DMS153 (cell line): Measurements from ENCODE around the gene FIGNL1.
A peak's percentile ranks its signal among the peaks of the same experiment; 100 is the strongest.

Experiments used
- DNase-seq: peaks from one replicate; lab custom pipeline; 2025; lab: John Stamatoyannopoulos, UW

FIGNL1 gene

DNA sequence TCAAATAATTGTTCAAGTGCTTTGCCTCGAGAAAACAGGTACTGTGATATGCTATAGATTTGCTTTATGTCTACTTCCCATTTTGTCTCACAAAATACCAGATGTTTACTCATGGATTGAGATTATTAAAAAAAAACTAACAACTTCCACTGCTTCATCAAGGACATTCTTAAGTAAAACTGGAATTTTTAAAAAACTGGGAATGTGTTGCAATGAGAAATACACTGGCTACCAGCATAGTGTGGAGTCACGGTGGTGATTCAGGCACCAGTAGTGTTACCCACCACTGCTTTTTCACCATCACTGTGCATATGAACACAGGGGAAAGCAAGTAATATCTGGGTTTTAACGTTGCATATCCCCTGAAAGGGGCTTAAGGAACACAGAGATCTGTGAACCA is 21.2 kb downstream of the FIGNL1 start:
- no peak for DNase-seq

DNA sequence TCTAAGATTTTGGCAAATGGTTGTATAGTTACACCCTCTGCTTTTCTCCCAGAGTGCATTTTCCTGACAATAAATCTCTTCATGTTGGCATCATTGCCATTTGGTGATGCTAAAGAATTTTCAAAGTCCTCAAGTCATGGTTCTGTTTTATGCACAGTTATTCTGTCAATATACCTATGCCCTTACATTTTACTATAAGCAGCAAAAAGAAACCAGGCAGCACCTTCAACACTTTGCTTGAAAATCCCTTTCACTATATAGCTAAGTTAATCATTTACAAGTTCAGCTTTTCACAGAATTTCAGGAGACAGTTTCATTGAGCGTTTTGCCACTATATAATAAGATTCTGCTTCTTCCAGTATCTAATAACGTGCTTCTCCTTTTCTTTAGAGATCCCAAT is 22.6 kb downstream of the FIGNL1 start:
- no peak for DNase-seq

DNA sequence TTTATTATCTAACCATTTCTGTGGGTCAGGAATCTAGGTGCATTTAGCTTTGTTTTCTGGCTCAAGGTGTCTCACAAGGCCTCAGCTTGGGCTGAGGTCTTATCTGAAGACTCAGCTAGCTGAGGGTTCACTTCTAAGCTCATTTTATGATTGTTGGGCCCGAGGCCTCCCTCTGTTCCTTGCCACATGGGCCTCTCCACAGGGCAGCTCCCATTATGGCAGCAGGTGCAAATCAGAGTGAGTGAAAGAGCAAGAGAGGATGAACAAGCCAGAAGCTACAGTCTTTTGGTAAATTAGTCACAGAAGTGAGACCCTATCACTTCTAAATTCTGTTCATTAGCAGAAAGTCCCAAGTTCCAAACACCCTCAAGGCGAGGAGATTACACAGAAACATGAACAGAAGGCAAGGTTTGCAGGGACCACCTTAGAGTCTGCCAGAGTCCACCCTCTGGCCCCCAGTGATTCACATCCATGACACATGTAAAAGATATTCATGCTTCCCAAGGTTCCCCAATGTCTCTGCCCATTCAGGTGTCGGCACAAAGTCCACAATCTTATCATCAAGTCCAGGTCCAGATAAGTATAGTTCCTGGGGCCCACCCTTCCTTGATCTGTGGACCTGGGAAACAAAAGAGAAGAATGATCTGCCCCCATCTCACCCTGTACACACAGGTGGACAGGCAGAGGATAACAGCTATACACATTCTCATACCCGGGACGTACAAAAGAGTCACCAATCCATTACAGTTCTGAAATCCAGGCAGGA is 23.7 kb downstream of the FIGNL1 start:
- no peak for DNase-seq

DNA sequence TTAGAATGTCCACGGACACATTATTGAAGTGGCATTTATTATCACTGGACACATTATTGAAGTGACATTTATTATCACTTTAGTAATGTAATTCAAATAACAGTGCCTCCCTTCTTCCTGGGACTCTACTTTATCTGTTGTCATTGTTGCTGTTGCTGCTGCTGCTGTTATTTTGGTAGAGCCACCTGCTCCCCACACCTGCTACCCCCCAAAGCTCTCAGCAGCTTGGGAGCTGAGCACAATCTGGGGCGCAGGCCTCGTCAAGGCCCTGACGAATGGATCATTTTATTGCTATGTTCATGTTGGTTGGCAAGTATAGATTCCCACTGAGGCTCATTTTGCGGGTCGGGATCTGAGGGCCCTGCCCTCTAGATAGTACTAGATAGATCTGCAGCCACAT is 24.8 kb downstream of the FIGNL1 start:
- no peak for DNase-seq

DNA sequence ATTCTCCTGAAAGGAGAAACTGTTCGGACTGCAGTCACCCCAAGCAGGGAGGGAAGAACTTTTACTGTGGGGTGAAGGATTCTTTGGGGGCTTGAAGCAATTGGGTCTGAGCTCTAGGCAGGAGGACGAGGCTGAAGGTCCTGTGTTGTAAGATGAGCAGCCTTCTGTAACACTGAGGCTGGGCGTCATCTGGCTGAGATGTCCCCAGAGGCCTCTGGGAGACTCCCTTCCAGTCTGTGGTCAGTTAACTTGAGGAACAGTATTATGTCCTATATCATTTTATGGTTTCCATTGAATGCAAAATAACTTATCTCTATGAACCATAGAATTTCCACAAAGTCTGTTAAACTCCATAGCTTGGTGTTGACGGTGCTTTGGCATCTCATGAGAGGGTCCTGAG is 26.3 kb downstream of the FIGNL1 start:
- no peak for DNase-seq

DNA sequence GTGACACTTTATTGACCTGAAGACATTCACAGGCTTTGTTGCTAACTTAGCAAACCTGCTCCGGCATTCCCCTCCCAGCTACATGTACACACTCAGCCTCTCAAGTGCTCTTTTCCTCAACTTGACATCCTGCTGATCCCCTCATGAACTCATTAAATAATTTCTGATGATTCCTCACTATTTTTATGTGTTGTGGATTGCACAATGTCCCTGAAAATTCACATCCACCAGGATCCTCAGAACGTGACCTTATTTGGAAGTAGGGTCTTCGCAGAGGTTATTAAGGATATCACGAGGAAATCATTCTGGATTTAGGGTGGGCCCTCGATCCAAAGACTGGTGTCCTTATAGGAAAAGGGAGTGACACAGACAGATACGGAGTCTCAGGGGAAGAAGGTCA is 27.3 kb downstream of the FIGNL1 start:
- no peak for DNase-seq

DNA sequence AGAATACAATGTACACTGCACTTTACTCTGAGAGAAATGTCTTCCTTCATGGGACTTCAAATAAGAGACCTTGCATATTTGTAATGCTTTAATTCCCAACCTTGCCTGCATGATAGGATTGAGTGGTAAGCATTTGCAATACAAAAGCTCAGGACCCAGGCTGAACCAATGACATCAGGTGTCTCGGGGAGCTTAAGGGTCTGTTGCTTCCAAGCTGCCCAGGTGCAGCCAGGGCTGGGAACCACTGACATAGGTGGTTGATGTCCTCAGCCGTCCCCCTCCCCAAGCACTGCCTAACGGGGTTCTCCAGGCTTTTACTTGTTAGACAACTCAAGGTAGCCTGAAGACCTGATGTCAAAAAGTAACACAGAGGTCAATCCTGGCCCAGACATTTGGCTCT is 29.1 kb downstream of the FIGNL1 start:
- no peak for DNase-seq

DNA sequence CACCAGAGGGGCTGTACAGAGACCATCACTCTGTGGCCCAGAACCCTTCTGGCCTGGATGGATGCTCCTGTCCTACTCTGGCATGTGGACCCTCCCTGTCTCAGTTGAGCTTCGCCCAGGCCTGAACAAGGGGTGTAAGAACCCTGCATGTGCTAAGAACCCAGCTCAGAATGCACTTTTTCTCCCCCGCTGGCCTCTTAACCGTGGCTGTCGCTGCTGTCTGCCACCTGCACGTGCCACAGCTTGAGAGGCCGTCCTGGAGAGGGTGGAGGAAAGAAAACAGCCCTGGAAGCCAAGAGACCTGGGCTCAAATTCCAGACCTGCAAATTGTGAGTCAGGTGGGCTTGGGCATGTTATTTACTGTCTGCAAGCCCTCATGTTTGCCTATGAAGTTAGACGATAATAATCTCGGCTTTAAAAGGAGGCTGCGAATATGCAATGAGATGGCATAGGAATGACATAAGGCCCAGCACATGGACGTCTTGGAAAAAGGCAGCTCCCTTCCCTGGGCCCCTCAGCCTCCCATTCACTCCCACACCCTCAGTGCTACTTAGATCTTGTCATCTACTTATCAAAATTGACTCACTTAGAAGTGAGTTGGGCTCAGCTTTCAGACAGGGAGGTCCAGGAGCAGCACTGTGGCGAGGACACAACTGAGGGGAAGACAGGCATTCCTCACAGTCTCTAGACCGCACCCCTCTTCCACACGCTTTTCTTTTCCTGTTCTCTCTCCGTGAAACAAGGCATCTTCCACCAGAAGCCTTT is 31.4 kb downstream of the FIGNL1 start:
- DNase-seq = no peak

DNA sequence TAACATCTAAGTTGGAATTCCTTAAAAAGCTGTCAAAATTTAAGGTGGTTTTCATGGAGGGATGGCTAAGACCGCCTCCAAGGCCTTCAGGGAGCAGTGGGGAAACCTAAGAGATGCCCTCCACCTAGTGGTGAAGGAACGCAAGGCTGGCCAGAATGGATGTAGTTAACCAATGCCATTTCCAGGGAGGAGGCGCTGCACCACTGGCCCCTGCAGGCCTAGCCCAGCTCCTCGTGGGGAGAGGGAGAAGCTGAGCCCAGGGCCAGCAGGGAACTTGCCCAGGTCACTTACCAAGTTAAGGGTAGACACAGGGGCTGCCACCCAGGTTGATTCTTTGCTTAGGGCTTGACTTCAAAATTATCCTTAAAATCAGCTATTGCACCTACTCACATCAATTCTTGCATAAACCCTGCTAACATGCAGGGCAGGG is 32.0 kb downstream of the FIGNL1 start:
- DNase-seq = peak; percentile 75

DNA sequence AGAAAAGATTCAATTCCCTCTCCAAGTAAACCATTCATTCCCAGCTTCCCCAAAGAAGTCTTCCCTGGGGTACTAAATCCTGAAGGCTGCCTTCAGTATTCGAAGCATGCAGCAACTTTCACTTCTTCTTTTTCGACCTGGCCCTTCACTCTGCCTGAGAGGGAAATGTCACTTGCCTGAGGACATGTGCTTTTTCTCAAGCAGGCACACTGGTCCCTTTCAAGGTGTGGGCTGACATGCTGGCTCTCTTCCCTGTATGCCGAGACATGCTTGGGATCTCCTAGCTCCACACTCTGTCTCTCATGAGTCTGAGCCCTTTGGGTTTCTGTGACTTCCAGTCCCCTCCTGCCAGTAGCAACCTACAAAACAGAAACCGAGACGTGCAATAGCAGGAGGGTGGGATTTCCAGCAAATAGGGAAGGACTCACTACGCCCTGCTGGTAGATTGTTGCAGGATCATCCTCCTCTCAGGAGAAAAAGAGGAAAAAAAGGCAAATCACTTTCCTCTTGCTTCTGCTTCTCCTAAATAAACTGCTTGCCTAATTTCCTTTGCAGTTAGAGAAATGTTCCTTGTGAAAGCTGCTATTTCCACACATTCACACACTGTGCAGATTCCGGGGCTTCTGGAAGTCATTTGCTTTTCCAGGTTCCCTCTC is 33.5 kb downstream of the FIGNL1 start:
- no peak for DNase-seq

DNA sequence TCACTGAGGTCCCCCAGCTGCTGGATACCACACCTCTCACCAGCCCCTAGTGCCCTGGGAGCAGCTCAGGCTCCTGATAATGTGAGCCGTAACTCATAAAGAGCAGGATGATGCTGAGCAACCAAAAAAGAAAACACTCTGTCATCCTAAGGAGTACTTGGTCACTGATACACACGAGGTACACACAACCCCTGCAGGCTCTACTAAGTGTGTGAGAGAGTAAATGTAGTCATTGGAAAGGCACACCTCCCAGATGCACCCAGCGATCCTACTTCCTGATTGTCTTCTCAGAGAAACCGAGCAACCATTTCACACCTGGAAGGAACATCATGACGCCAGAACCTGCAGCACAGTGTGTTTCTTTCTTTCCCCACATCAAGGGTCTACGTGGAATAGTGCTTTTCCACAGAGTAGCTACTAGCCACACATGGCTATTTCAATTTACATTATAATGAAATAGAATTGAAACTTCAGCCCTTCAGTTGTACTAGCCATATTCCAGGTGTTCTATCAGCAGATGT is 34.2 kb downstream of the FIGNL1 start:
- DNase-seq = no peak

DNA sequence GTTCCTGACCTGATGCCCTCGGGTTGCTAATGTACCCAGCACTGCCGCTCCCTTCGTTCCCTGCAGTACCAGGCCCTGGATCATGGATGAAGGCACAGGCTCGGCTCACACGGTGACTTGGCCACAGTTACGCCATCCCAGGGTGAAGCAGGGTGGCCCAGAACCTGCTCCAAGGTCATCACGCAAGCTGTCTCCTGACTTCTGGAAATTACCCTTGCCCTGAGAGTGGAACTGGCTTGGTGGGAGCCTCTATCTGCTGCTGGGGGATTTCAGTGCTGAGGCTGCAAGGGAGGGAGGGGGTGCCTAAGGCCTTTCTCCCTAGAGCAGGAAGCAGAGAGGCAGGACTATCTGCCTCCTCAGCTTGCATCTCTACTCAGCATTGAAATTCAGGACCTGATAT is 36.6 kb downstream of the FIGNL1 start:
- no peak for DNase-seq

DNA sequence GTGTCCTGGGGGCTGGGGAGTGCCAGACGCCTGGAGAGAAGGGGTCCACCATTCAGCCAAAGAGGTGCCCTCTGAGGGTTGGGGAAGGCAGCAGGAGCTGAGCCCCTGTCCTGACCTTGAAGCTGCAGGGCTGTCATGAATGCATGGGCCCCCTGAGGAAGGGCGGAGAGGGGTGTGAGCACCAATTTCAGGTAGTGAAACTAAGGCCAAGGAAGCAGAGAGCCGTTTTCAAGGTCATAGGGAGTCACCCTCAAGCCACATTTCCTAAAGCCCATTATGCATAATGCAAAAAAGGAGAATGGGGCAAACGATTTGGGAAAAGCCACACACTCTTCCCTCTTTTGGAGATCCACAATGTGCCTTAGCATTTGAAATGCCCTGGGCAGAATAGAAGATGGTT is 37.2 kb downstream of the FIGNL1 start:
- no peak for DNase-seq

DNA sequence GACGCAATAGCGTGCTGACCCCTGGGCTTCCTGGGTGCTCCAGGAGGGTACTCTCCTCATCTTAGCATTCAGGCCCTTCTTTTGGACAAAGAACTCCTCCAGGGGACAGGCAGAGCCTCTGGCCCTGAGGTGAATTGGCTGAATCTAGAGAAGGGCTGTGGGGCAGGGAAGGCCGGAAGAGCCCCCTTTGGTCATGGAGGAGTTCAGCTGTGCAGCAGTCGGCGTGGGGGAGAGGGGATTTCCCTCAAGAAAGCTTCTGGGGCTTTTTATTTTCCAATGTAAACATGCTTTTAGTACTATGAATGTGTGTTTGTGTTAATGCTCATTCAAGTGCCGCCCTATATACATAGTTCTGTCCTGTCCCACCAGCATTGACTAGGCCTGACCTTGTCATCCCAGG is 38.8 kb downstream of the FIGNL1 start:
- no peak for DNase-seq

DNA sequence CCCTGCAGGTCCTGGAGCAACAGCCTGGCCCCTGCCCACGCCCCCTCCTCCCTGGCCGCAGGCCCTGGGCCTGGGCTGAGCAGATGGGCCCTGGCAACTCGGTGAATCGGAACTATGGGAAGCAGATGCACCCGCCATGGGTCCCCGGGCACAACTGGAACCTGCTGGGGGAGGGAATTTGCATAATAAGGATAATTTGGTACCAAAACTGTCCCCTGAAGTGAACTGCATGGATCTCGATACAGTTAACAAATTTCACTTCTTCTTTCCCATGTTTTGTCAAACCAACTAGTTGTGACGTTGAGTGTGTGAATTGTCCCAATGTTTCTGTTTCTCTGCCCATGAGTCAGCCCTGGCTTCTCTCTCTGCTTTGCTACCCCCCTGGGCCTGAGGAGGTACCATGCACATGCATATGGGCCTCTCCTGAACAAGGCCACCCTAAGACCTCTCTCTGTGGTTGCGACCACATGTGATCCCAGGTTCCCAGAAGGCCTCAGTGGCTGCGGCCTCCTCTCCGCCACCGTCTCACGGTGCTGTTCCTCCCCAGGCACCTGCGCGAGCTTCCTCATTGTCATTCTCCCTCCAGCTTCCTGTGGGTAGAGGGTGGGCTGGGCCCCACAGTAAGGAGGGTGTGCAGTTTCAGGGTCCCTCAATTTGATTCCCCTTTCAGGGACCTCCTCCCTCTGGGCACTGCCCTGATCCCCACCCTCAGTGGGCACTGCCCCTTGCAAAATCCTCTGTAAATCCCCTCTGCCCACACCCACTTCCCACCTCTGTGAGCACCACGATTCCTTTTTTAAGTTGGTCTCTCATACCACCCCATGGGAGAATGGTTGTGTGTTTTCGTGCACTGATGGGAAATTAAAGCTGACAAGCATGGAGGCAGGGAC is 40.0 kb downstream of the FIGNL1 start:
- no peak for DNase-seq

DNA sequence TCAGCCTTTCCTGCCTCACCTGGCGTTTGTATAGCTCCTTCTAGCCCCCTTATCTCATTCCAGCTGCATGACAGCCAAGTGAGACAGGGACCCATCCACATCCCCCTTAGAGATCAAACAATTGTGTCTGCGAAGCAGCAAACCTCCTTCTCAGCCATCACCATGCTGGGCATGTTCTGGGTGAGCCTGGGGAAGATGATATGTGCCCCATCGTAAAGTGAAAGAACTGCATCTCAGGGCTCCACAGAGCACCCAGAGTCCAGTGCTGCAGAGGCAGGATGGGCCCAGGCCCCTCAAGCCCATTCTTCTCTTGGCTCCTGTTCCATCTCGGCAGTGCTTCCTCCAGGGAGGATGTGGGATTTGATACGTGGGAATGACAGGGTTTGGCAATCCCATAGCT is 43.2 kb downstream of the FIGNL1 start:
- no peak for DNase-seq

DNA sequence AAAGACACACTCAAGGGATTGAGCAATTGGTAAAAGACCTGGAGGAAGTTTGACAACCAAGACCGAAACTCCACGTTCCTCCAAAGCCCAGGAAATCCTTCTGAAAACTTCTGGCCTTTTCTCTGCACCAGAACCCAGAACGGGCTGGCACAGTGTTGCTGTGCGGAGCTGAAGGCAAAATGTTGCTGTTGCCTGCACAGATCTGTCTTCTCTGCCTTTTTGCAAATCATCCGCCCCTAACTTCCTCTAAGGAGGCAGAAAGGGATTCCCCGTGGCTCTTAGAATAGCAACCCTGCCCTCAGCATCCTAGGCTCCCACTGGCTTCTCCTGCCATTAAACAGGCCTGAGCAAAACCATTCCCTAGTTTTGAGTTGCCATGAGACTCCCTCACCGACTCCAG is 44.9 kb downstream of the FIGNL1 start:
- DNase-seq = no peak

DNA sequence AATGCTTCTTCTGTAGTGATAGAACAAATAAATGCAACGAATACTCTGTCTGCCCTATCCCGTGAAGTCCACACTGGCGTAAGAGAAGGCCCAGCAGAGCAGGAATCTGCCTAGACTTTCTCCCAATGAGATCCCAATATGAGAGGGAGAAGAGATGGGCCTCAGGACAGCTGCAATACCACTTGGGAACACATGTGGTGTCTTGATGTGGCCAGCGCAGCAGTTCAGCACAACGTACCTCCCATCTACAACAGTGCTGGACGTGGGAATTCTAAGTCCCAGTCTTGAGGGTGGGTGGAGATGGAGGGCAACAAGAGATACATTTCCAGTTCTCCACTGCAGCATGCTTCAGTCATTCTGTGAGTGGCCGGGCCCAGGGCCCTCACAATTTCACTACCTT is 45.8 kb downstream of the FIGNL1 start:
- no peak for DNase-seq

DNA sequence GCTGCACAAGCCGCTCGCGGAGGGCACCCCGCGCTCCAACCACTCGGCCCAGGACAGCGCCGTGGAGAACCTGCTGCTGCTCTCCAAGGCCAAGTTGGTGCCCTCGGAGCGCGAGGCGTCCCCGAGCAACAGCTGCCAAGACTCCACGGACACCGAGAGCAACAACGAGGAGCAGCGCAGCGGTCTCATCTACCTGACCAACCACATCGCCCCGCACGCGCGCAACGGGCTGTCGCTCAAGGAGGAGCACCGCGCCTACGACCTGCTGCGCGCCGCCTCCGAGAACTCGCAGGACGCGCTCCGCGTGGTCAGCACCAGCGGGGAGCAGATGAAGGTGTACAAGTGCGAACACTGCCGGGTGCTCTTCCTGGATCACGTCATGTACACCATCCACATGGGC is 50.0 kb downstream of the FIGNL1 start:
- no peak for DNase-seq

DNA sequence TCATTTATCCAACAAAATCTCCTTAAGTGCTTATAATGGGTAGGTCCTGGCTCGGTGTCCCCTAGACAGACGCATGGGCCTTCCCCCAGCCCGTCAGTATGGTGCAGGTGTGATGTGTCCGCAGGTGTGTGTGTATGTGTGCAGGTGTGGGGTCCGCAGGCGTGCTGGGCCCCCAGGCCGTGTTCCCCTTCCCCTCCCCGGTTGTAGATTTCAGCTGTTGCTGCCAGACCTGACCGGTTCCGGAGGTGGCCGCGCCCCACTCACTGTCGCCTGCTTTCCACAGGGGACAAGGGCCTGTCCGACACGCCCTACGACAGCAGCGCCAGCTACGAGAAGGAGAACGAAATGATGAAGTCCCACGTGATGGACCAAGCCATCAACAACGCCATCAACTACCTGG is 50.5 kb downstream of the FIGNL1 start:
- no peak for DNase-seq

DNA sequence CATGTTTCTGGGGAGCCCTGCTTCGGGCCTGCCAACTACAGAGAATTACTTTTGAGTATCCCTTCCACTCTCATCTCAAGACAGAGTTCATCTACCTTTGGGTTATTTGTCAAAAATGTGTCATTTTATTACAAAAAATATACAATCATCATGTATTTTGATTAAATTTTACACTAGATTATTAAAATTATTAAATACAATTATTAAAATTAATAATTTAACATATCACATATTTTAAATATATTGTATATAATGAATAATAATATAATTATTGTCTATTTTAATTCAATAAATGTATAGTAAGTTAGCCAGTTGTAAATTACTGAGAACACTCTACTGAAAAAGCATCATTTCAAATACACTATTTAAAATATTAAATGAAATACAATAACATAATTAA is 50.9 kb downstream of the FIGNL1 start:
- DNase-seq = no peak

DNA sequence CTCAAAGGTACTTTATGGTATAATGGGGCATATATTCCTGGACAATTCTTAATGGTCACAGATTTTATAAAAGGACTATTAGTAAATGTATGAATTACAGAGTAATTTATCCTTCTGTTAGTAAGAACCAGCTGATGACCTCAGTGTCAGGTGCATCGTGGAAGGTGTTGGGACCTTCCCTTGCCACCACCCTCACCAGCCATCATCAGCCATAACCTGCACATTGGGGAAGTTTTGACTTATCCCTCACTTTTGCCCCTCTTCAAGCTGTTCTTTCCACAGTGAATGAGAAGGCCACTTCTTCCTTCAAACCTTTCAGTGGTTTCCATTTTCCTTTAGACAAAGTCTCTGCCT is 52.2 kb downstream of the FIGNL1 start:
- no peak for DNase-seq
